HuH-7.5 (cell line): Measurements from ENCODE around the gene NOS1.

Experiments
- DNase-seq: peaks from one replicate; pipeline ENCODE4 v3.0.0; 2011; ENCODE audit warnings: low spot score

The NOS1 gene

GRCh38 chr12:117172168-117172567 lies 189.3 kb downstream of the NOS1 start:
- no peak for DNase-seq

- DNase-seq = no peak
These were observed 189.8 kb downstream of the NOS1 start for GRCh38 chr12:117171499-117172162.

DNA sequence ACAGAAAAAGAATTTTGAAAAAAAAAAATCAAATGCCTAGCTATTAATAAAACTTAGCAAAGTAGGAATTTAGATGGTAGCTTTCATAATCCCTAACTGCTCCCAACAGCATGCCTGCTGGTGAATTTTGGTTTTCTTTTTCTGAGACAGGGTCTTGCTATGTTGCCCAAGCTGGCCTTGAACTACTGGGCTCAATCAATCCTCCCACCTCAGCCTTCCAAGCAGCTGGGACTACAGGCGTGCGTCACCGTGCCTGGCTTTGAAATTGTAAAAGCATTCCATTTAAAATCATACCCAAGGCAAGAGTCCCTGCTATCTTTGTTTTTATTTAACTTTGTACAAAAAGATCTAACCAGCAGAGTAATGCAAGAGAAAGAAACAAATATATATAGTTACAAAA lies 191.9 kb downstream of the NOS1 start:
- DNase-seq = no peak

GRCh38 chr12:117168976-117169375 lies 192.4 kb downstream of the NOS1 start:
- DNase-seq = no peak

DNA sequence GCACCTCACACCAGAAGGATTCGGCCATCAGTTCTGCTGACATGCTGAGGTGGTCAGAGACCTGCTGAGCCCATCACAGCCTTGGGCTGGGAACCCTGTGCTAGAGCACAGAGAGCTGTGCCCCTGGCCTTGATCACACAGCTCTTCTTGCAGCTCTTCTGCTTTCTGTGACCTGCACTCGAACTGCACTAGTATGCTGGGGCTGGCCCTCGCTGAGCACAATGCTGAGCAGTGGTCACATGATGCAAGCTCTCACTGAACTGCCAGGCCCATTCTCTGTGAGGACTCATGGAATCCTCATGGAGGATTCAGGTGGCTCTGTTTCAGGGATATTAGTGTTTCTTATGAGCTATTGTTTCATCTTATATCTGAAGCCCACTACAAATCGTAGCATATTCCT lies 193.7 kb downstream of the NOS1 start:
- DNase-seq = no peak

GRCh38 chr12:117166107-117166506 lies 195.3 kb downstream of the NOS1 start:
- no peak for DNase-seq

- DNase-seq = no peak
These were observed 196.1 kb downstream of the NOS1 start for GRCh38 chr12:117165342-117165741.

GRCh38 chr12:117162633-117163032 lies 198.8 kb downstream of the NOS1 start:
- DNase-seq = no peak

DNA sequence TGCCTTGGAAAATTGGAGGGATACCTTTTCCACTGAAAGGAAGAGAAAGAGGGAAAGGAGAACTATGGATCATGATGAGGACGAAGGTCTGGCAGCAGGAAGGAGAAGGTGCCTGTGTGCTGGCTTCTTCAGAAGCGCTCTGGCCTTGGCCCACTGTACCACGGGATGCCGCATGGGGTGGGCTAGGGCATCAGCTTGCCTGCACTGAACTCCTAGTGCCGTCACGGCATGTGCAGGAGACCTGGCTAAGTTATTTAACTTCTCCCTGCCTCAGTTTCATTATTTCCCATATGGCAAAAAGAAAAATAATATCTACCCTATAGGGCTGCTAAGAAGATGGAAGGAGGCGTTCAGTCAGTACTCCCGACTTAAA lies 199.3 kb downstream of the NOS1 start:
- DNase-seq = no peak

DNA sequence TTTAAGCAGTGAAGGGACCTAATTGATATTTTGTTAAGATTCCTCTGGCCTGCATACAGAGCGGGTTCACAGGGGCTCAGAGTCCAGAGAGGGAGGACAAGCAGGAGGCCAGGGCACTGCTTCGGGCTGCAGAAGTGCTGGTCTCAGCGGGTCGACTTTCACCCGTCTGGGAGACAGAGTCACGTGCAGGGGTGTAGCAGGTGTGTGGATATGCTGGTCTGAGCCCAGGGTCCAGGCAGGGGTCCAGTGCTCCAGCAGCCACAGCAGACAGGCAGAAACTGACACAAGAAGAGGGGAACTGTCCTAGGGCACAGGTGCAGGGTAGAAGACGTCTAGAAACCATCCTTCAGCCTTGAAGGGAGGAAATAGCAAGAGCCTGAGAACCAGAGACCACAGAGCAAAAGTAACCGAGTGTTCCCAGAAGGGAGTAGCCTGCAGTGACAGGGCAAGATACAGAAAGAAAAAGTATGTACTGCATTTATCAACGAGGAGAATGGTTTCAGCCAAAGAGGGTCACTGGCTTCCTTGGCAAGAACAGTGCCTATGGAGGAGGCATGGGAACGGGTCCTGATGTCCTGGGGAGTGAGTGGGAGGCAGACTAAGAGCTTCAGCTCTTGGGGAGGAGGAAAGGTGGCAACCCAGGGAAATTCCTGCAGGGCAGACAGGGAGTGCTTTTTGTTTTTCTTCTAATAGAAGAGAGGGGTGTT lies 199.8 kb downstream of the NOS1 start:
- no peak for DNase-seq

DNA sequence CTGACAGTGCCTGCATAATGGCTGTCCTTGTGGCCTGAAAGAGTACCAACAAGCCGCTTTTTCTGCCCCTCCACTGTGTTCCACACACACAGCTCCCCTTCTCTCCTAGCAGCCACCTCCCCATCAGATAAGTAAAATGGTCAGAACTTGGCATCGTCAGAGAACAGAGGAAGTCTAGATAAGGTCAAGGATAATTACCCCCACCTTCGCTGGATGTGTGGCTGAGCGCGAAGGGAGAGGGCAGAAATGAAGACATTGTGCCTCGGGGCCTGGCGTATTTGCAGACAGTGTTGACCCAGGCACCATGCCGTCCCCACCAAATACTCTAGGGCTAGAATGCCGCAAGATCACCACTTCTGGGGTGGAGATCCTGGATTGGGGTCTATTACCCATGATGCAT lies 201.8 kb downstream of the NOS1 start:
- no peak for DNase-seq

DNA sequence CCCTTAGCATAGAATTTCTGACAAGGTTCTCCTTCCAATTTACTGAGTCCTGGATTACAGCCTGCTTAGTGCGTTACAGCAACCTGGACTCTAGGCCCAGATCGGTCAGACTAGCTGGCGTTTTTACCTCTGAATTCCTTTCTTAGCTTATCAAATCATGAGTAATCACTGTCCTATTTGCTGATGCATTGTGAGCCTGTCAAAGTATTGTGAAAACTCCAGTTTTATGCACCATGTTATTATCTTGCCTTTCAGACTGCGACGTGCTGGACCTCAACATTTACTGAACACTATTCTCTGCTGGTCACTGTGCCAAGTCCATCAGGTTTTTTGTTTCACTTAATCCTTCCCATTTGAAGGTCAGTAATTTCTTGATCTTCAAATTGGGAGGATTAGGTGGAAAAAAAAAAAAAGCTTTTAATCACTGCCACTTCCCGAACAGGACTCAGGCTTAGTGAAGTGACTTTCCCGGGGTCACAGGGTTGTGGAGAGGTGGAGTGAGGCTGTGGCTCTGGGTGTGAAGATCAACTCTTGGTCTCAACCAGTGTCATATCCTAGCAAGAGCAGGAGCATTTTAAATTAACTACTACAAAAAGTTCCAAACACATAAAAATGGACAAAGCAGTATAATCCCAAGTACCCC lies 202.4 kb downstream of the NOS1 start:
- no peak for DNase-seq
